ENCODE data around the gene AGBL3.

GRCh38 chr7:134941952-134942351 is 44.4 kb upstream of the AGBL3 start:
- TF ChIP-seq REST (IDR thresholded peaks at IDR 0.05; ENCODE audit: low read depth), result no peak
- no peak for TF ChIP-seq RAD21 (IDR thresholded peaks at IDR 0.05; ENCODE audit: low read depth)
- no peak for TF ChIP-seq CREB1 (IDR thresholded peaks at IDR 0.05; ENCODE audit: low read depth)
- TF ChIP-seq ZBTB7A (IDR thresholded peaks at IDR 0.05; ENCODE audit: low read depth), result no peak
- no peak for TF ChIP-seq TCF12 (IDR thresholded peaks at IDR 0.05; ENCODE audit: low read depth)
- TF ChIP-seq NFIC (IDR thresholded peaks at IDR 0.05), result no peak
- no peak for TF ChIP-seq TEAD4 (IDR thresholded peaks at IDR 0.05)
- no peak for TF ChIP-seq EP300 (IDR thresholded peaks at IDR 0.05; ENCODE audit: borderline replicate concordance)
- TF ChIP-seq TAF1 (IDR thresholded peaks at IDR 0.05; ENCODE audit: low read depth), result no peak
- TF ChIP-seq MAX (IDR thresholded peaks at IDR 0.05), result no peak
- no peak for TF ChIP-seq EGR1 (IDR thresholded peaks at IDR 0.05)
- no peak for TF ChIP-seq YY1 (IDR thresholded peaks at IDR 0.05; ENCODE audit: low read depth)

Measured in Ishikawa (cell line).